Loucy (cell line): ENCODE data around the gene GTSE1.

ENCODE experiments used
- H2AFZ ChIP-seq: fragments of 200-600 bp; sonication (generic); 2 replicates; pipeline ENCODE4 v1.6.0; 2016; ENCODE audit warnings: antibody characterized with exemption, mild to moderate bottlenecking, low read length, moderate library complexity
- H3F3A ChIP-seq: fragments of 200-600 bp; 2 replicates; pipeline ENCODE4 v1.6.0; 2016; ENCODE audit warnings: antibody characterized with exemption, low read depth, mild to moderate bottlenecking
- H3K27me3 ChIP-seq: fragments of 200-600 bp; sonication (generic); 2 replicates; pipeline ENCODE4 v1.6.1; 2014; ENCODE audit warnings: low read length, mild to moderate bottlenecking; ENCODE audit not compliant: insufficient read depth, poor library complexity, severe bottlenecking
- H3K36me3 ChIP-seq: fragments of 200-600 bp; sonication (generic); 2 replicates; pipeline ENCODE4 v1.6.1; 2016; ENCODE audit warnings: low read length; ENCODE audit not compliant: insufficient read depth
- H3K4me1 ChIP-seq: fragments of 200-600 bp; sonication (generic); 2 replicates; pipeline ENCODE4 v1.5.1; 2014; ENCODE audit warnings: low read length, mild to moderate bottlenecking; ENCODE audit not compliant: insufficient read depth, poor library complexity, severe bottlenecking
- H3K4me2 ChIP-seq: fragments of 200-600 bp; sonication (generic); 2 replicates; pipeline ENCODE4 v1.6.0; 2014; ENCODE audit warnings: antibody characterized with exemption, low read length, low read depth, mild to moderate bottlenecking; ENCODE audit not compliant: poor library complexity, severe bottlenecking
- H3K4me3 ChIP-seq: fragments of 200-600 bp; sonication (generic); 2 replicates; pipeline ENCODE4 v1.5.1; 2014; ENCODE audit warnings: low read length, mild to moderate bottlenecking, mixed read lengths; ENCODE audit not compliant: poor library complexity, severe bottlenecking
- H3K79me2 ChIP-seq: fragments of 200-600 bp; sonication (generic); 2 replicates; pipeline ENCODE4 v1.6.1; 2014; ENCODE audit warnings: low read length; ENCODE audit not compliant: insufficient read depth
- H3K9ac ChIP-seq: fragments of 200-600 bp; sonication (generic); 2 replicates; pipeline ENCODE4 v1.6.0; 2014; ENCODE audit warnings: mild to moderate bottlenecking, low read depth, low read length, moderate library complexity; ENCODE audit not compliant: poor library complexity, severe bottlenecking
- H3K9me2 ChIP-seq: fragments of 200-600 bp; sonication (generic); replicated peaks from 2 replicates; pipeline ENCODE4 v1.6.1; 2016; ENCODE audit warnings: low read depth, low read length, mixed read lengths
- H3K9me3 ChIP-seq: fragments of 200-600 bp; sonication (generic); 2 replicates; pipeline ENCODE4 v1.6.1; 2014; ENCODE audit warnings: mild to moderate bottlenecking, antibody characterized with exemption, low read length, low read depth; ENCODE audit not compliant: insufficient read depth
- H4K20me1 ChIP-seq: fragments of 200-600 bp; sonication (generic); 2 replicates; pipeline ENCODE4 v1.6.0; 2014; ENCODE audit warnings: antibody characterized with exemption, low read length, mild to moderate bottlenecking; ENCODE audit not compliant: insufficient read depth, poor library complexity, severe bottlenecking
- EZH2phosphoT487 ChIP-seq: fragments of 200-600 bp; IDR thresholded peaks from 2 replicates; pipeline ENCODE4 v1.6.1; 2018; ENCODE audit warnings: antibody characterized with exemption, mild to moderate bottlenecking, moderate library complexity, borderline replicate concordance
- TF ChIP-seq, protein P1 (sequence below): fragments of 200-600 bp; sonication (generic); conservative IDR thresholded peaks from 2 replicates; pipeline ENCODE4 v1.5.1; 2014; ENCODE audit warnings: mild to moderate bottlenecking, antibody characterized with exemption, low read length

GTSE1 gene

DNA sequence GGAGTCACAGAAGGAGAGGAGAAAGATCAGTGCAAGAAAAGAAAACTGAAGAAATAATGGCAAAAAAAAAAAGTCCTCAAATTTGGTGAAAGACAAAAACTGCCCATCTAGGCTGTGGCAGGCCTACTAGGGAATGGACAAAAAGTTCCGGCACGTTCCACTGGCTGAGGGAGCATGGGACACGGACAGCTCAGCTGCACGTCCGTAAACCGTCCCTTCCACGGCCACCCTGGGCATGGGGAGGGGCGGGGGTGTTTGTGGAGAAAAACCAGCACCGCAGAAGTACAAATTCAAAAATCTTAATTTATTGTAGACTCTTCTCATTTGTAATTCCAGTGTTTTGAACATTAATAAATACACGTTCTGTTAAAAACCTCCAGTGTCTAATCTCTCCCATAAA lies 64.2 kb downstream of the GTSE1 start:
- no peak overlapping the region for H2AFZ ChIP-seq
- H3K4me1 ChIP-seq = no peaks in the 10 kb centered on the region
- no peak overlapping the region for H3K9ac ChIP-seq
- no peaks in the 10 kb centered on the region for H4K20me1 ChIP-seq
- H3K79me2 ChIP-seq = no peaks in the 10 kb centered on the region
- no peaks in the 10 kb centered on the region for H3K9me3 ChIP-seq
- no peak overlapping the region for H3K4me3 ChIP-seq
- no peaks in the 10 kb centered on the region for H3K9me2 ChIP-seq
- H3F3A ChIP-seq = no peaks in the 10 kb centered on the region
- no peaks in the 10 kb centered on the region for H3K27me3 ChIP-seq
- TF ChIP-seq EZH2phosphoT487 = no peak
- TF ChIP-seq, protein P1, sequence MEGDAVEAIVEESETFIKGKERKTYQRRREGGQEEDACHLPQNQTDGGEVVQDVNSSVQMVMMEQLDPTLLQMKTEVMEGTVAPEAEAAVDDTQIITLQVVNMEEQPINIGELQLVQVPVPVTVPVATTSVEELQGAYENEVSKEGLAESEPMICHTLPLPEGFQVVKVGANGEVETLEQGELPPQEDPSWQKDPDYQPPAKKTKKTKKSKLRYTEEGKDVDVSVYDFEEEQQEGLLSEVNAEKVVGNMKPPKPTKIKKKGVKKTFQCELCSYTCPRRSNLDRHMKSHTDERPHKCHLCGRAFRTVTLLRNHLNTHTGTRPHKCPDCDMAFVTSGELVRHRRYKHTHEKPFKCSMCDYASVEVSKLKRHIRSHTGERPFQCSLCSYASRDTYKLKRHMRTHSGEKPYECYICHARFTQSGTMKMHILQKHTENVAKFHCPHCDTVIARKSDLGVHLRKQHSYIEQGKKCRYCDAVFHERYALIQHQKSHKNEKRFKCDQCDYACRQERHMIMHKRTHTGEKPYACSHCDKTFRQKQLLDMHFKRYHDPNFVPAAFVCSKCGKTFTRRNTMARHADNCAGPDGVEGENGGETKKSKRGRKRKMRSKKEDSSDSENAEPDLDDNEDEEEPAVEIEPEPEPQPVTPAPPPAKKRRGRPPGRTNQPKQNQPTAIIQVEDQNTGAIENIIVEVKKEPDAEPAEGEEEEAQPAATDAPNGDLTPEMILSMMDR = no peak
- H3K36me3 ChIP-seq = peaks cover 9% of the 10 kb centered on the region; the same call in 1 of the 2 replicates
- H3K4me2 ChIP-seq = no peak overlapping the region

DNA sequence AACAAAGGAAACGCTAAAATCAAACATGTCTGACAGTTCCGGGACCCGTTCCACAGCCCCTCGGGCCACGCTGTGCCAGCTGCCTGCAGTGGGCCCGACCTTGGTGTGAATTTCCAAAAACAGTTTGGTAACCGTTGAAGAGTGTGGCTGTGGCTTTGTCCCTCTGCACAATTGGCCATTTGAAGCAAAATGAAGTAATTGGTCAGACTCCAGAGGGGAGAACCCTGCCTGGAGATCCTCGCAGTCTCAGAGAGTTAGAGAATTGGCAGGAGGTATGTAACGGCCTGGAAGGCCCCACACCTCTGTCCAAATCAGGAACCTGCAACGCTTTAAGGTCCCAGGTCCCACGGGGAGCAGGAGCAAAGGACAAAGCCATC lies 65.1 kb downstream of the GTSE1 start:
- Histone ChIP-seq H3K36me3 (peaks cover 7% of the 10 kb centered on the region; the same call in 1 of the 2 replicates), H2AFZ (no peak overlapping the region), H3K4me2 (no peak overlapping the region), H3K4me1 (no peaks in the 10 kb centered on the region), H3K4me3 (no peak overlapping the region), H4K20me1 (no peaks in the 10 kb centered on the region), H3K9ac (no peak overlapping the region), H3K79me2 (no peaks in the 10 kb centered on the region), H3K9me2 (no peaks in the 10 kb centered on the region), H3K9me3 (no peaks in the 10 kb centered on the region), H3F3A (no peaks in the 10 kb centered on the region), H3K27me3 (no peaks in the 10 kb centered on the region)
- TF ChIP-seq EZH2phosphoT487 = no peak
- TF ChIP-seq, protein P1 = no peak

DNA sequence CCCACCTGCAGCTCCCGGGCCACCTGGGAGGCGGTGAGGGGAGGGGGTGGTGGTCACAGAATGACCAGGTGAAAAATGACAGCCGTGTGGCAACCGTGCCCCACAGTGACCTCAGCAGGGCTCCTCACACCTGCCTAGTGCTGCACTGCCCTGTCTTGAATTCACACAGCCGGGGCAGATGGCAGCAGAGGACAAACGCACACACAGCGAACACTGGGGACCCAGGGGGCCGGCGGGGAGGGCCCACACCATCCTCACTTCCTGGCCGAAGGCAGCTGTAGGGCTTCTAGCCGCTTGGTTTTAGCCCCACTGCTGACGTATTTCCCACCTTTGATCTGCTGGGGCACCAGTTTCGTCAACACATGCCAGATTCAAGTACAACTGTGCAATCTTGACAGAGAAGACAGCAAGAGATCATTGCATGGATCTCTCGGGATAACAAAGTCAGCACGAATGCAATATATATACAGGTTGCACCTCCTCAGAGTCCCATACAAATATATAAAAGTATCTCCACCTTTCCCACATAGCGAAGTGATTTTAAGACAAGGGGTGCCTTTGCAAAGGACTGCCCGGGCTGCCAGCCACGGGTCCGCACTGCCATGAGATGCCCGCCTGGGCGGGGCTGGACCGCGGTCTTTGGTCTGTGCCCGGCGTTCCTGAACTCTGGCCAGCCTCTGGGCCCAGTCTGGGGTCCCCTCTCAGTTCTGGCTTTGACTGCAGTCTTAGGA lies 65.7 kb downstream of the GTSE1 start:
- H3F3A ChIP-seq = no peaks in the 10 kb centered on the region
- no peak overlapping the region for H3K9ac ChIP-seq
- H3K79me2 ChIP-seq = no peaks in the 10 kb centered on the region
- H3K4me2 ChIP-seq = no peak overlapping the region
- H4K20me1 ChIP-seq = no peaks in the 10 kb centered on the region
- H3K4me3 ChIP-seq = no peak overlapping the region
- no peaks in the 10 kb centered on the region for H3K4me1 ChIP-seq
- no peak for TF ChIP-seq EZH2phosphoT487
- TF ChIP-seq, protein P1 = no peak
- H3K36me3 ChIP-seq = peaks cover 2% of the 10 kb centered on the region; the same call in 1 of the 2 replicates
- H3K9me3 ChIP-seq = no peaks in the 10 kb centered on the region
- no peak overlapping the region for H2AFZ ChIP-seq
- no peaks in the 10 kb centered on the region for H3K27me3 ChIP-seq
- no peaks in the 10 kb centered on the region for H3K9me2 ChIP-seq
